Hematopoietic multipotent progenitor cell (in vitro differentiated cells): ENCODE results near the gene PHAF1. TPM values are rescaled to one million over a fixed set of nuclear protein-coding genes. Genes with fewer than 3 reads are reported as not detected.

ENCODE experiments used
- DNase-seq, 3 donors: peaks; one replicate each; pipeline ENCODE4 v3.0.0-alpha.2; 2011 to 2015; ENCODE audit warnings: low read depth in 2 of 3, low spot score in 2 of 3
- total RNA-seq: library from RNA; depleted of rRNA; stranded (reverse); fragments of >200 nt; gene quantifications from one replicate; pipeline ENCODE4 v1.2.3, GENCODE V29; 2012

Gene PHAF1
- total RNA-seq, 1 donor: 21.0 TPM

- no peak for DNase-seq
Measured at GRCh38 chr16:67177743-67178699, 68.3 kb downstream of the PHAF1 start.

GRCh38 chr16:67179421-67180080, 69.8 kb downstream of the PHAF1 start:
- no peak for DNase-seq

- DNase-seq: no peak
Measured at GRCh38 chr16:67180166-67180565, 70.4 kb downstream of the PHAF1 start.

- DNase-seq: no peak
Measured at GRCh38 chr16:67181346-67181745, 71.6 kb downstream of the PHAF1 start.

- DNase-seq: no peak
Measured at GRCh38 chr16:67182288-67182687, 72.5 kb downstream of the PHAF1 start.

GRCh38 chr16:67183284-67183626, 73.5 kb downstream of the PHAF1 start:
- no peak for DNase-seq

GRCh38 chr16:67183627-67184452, 74.1 kb downstream of the PHAF1 start, which contains the start of gene MATCAP1:
MATCAP1 (minus strand) TSS chr16:67183963; CDS start chr16:67180610, 3,353 bp downstream.
- peak; percentile 90 to 98 (median 95) for DNase-seq

GRCh38 chr16:67184453-67184994, 74.8 kb downstream of the PHAF1 start:
- DNase-seq: no peak

GRCh38 chr16:67184995-67185650, 75.4 kb downstream of the PHAF1 start:
- DNase-seq: peak in 2 of 3 donors; percentile 81 to 88

GRCh38 chr16:67185651-67186134, 76.0 kb downstream of the PHAF1 start:
- no peak for DNase-seq

GRCh38 chr16:67186550-67186950, 76.8 kb downstream of the PHAF1 start:
- no peak for DNase-seq

GRCh38 chr16:67187175-67187890, 77.6 kb downstream of the PHAF1 start:
- DNase-seq: no peak

GRCh38 chr16:67188323-67188722, 78.6 kb downstream of the PHAF1 start:
- DNase-seq: no peak

- no peak for DNase-seq
Measured at GRCh38 chr16:67188798-67189197, 79.1 kb downstream of the PHAF1 start.

GRCh38 chr16:67190041-67190440, 80.3 kb downstream of the PHAF1 start, which contains the start of gene EXOC3L1:
EXOC3L1 (minus strand) TSS chr16:67190136; CDS start chr16:67189676, 460 bp downstream.
- DNase-seq: no peak

GRCh38 chr16:67190448-67191399, 81.0 kb downstream of the PHAF1 start:
- DNase-seq: no peak

- no peak for DNase-seq
Measured at GRCh38 chr16:67191411-67191994, 81.8 kb downstream of the PHAF1 start.
